CMK (cell line): ENCODE measurements around the gene SORCS2.
"Not testable (repeated sequence)": the region's sequence is repeated elsewhere in the genome, so short reads cannot be mapped to it uniquely, and the experiment has no call there.

Source experiments
- DNase-seq: peaks from one replicate; pipeline ENCODE4 v3.0.0-alpha.2; 2010; ENCODE audit warnings: low read depth

SORCS2 gene

GRCh38 chr4:7199771-7200441 is 7.6 kb downstream of the SORCS2 start:
- DNase-seq: no peak

DNA sequence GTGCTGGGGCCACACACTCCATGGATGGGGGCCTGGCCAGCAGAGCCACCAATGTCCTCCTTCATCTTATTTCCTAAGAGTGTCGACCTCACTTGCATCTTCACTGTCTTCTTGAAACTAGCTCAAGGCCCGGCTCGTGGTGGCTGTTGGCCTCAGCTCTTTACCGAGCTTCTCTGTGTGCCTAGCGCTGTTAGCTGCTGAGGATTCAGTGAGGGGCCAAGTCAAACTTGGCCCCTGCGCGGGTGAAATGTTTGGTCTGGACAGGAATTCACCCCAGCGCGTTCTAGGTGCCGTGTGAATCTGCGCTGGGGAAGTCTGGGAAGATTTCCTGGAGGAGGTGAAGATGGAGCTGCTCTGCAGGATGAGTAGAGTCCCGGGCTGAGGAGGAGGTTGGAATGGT is 8.5 kb downstream of the SORCS2 start:
- DNase-seq: no peak

- no peak for DNase-seq
Measured at GRCh38 chr4:7201420-7202305, 9.3 kb downstream of the SORCS2 start.

- DNase-seq: no peak
Measured at GRCh38 chr4:7202411-7202810, 10.1 kb downstream of the SORCS2 start.

- no peak for DNase-seq
Measured at GRCh38 chr4:7204656-7205387, 12.5 kb downstream of the SORCS2 start.

GRCh38 chr4:7206385-7206784 is 14.0 kb downstream of the SORCS2 start:
- DNase-seq: no peak

GRCh38 chr4:7206911-7207567 is 14.7 kb downstream of the SORCS2 start:
- no peak for DNase-seq

GRCh38 chr4:7207628-7208231 is 15.4 kb downstream of the SORCS2 start:
- DNase-seq: no peak

DNA sequence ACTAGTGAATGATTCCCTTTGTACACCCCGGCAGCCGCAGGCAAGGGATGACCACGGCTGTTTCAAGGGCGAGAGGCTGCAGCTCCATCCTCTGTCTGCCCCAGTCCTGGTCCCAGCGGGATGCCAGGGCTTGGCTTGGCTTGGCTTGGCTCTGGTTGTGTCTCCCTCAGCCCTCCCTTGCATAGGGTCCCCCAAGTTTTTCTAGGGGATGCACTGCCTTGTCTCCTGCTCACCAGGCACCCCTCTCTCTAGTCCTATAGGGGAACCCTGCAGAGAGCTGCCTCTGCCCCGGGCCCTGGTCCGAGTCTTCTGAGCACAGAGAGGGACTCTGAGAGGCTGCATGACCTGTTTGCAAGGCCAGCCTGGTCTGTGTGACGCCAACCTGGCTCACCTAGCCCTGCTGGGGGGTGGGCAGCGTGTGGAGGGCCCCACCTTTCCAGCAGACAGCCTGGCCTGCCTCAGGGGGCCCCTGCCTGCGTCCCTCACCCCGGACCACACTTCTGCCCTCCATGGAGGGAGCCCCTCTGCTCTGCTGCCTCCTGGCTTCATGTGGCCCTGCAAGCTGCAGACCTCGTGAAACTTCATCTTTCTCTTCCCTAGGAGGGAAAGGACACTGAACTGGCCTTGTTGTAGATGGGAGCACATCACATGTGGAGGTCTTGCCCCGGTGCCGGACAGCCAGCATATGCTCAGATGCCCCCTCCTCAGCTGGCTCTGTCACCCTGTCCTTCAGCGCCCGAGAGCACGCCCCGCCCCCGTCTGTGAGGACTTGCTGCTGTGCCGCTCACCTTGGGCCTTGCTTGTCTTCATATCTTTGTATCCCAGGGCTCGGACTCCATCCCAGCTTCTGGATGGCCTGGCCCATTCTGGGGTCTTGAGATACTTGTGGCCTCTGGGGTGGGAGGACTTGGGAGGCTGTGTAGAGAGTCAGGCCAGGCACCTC is 16.4 kb downstream of the SORCS2 start:
- no peak for DNase-seq

DNA sequence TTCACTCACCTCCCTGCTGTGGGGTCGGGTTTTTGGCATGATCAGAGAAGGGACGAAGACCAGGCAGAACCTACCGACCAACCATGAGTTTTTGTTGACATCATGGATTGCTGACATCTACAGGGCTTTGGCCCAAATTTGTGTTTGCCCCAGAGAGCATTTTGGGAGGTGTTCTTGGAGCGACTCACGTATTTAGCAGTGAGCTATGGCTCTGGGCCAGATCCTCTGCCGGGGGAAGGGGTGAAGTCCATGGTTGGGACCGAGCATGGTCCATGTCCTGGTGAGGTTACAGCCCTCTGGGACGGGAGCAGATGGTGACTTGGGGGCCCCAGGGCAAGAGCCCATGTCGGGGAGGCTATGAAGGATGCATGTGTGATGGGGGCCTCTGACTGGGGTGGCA is 17.4 kb downstream of the SORCS2 start:
- DNase-seq: no peak

DNA sequence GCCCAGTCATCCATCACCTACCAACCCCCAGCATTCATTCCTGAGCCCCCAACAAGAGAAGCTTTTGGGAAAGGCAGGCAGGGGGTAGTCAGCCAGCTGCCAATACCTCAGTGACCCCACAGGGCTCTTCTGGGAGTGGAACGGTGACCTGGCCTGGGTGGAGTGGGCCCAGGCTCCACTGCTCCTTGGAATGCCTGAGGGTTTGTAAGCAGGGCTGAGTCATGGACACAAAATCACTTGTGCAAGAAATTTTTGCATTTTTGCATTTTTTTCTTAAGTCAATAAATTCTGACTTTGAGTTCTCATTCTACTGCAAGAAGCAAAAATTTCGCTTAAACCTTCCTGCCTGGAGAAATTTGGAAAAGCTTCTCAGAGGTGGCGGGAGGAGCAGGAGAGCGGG is 18.5 kb downstream of the SORCS2 start:
- no peak for DNase-seq

DNA sequence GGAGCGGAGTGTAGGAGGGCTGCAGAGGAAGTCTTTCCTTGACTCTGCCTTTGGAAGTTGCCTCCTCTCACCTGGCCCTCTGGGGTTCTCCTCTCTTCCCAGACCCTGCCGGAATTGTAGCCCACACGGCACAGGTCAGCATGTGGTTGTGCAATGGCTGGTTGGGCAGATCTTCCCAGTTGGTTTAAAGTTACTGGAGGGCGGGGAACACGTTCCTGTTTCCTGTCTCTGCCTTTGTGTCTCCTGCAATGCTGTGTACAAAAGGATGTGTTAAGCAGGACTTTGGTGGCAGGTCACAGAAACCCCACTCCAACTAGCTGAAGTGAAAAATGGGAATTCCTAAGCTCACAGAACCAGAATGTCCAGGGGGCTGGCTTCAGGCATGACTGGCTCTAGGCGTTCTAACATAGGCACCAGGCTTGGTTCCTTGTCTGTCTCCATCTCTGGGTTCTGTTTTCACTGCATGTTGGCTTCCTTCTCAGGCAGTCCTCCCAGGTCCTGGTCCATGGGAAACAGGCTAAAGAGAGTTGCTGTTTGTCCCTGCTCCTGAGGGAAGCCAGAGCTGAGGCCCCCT is 19.9 kb downstream of the SORCS2 start:
- no peak for DNase-seq

DNA sequence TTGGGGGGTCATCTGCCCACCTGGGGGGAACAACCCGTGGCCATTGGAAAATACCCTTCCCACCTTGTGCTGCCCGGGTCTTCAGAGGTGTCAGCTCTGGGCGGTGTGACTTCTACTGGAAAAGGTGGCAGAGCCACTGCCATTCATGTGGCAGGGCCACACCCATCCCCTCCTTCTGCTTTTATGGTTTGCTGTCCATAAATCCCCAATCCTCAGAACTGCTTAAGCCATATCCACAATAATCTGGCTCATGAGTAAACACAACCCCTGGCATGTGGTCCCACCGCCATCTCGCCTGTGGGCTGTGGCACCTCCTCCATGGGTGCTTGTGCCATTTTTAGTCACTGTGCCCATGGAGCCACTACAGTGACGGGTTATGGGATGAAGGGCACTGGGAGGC is 20.6 kb downstream of the SORCS2 start:
- no peak for DNase-seq

- DNase-seq: no peak
Measured at GRCh38 chr4:7213807-7214206, 21.5 kb downstream of the SORCS2 start.

DNA sequence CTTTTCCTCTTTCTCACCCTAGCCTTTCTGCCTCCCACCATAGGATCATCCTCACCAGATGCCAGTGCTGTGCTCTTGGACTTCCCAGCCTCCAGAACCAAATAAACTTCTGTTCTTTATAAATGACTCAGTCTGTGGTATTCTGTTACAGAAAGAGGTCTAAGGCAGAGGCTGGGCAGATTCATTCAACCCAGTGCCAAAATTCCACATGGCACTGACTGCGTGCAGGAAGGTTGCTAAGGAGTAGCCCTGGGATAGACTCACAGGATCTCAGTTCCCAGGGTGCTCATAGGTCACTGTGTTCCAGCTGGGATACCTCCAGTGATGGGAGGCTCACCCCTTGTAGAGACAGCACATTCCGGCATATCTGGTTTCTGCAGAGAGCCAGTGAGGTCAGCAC is 22.0 kb downstream of the SORCS2 start:
- DNase-seq: no peak

GRCh38 chr4:7215187-7215586 is 22.8 kb downstream of the SORCS2 start:
- not testable (repeated sequence) for DNase-seq

GRCh38 chr4:7217039-7217438 is 24.7 kb downstream of the SORCS2 start:
- DNase-seq: no peak

DNA sequence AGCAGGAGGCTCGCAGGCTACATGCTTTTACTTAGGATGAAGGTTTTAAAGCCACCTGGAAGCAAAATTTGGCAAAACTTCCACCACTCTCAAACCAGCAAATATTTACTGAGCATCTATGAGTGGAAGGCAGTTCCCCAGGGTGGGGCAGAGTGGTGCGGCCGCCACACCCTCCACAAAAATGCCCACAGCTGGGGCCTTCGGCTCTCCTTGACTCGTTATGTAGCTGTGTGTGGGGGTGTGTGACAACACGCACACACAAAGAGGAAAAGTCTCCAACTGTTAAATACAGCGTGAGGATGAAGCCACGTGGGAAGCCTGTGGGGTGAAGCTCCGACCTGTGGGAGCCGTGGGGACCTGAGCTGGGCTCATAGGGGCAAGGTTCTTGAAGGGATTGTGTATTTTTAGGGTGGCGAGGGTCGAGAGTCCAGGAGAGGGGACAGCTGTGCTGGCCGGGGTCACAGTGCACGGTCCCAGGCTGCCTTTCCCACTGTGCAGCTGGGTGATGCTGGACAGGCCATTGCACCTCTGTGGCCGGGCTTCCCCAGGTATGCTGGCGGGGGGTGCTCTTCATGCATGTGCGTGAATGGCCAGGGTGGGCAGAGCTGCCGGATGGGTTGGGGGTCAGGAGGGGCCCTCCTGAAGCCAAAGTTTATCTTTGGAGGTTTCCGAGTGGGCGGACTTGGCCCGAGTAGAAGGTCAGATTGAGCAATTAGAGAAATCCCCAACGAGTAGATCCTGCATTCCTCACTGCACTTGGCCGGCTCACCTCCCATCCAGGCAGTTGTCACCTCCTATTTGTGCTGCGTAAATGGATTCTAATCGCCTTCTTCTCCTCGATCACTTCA is 25.4 kb downstream of the SORCS2 start:
- no peak for DNase-seq

- no peak for DNase-seq
Measured at GRCh38 chr4:7218686-7219085, 26.3 kb downstream of the SORCS2 start.
